H9 (cell line): Measurements from ENCODE around the gene ARHGEF16. TPM values are rescaled to one million over a fixed set of nuclear protein-coding genes. Genes with fewer than 3 reads are reported as not detected.

ENCODE experiments used
- DNase-seq: peaks from one replicate; pipeline ENCODE4 v3.0.0-alpha.2; 2017
- H2AFZ ChIP-seq: one replicate; pipeline ENCODE4 v1.6.1; 2013; ENCODE audit warnings: mild to moderate bottlenecking, low read length, control low read depth, moderate library complexity
- H2AK5ac ChIP-seq: 2 replicates; pipeline ENCODE4 v1.6.1; 2013; ENCODE audit warnings: low read length, control low read depth, mixed read lengths; ENCODE audit not compliant: insufficient read length
- H2BK120ac ChIP-seq: one replicate; pipeline ENCODE4 v1.6.1; 2013; ENCODE audit warnings: low read depth, mild to moderate bottlenecking, low read length, control low read depth, inconsistent platforms; ENCODE audit not compliant: poor library complexity, severe bottlenecking
- H2BK12ac ChIP-seq: 2 replicates; pipeline ENCODE4 v1.6.1; 2013; ENCODE audit warnings: low read length, control low read depth, mixed read lengths, low read depth; ENCODE audit not compliant: insufficient read length
- H2BK15ac ChIP-seq: 2 replicates; pipeline ENCODE4 v1.6.1; 2013; ENCODE audit warnings: low read depth, low read length, control low read depth
- H2BK20ac ChIP-seq: one replicate; pipeline ENCODE4 v1.6.1; 2013; ENCODE audit warnings: low read depth, mild to moderate bottlenecking, low read length, control low read depth, inconsistent platforms; ENCODE audit not compliant: poor library complexity, severe bottlenecking
- H2BK5ac ChIP-seq: 2 replicates; pipeline ENCODE4 v1.6.1; 2013; ENCODE audit warnings: low read length, control low read depth, mixed read lengths; ENCODE audit not compliant: insufficient read length
- H3K14ac ChIP-seq: 2 replicates; pipeline ENCODE4 v1.6.1; 2013; ENCODE audit warnings: low read length, control low read depth; ENCODE audit not compliant: insufficient read depth
- H3K18ac ChIP-seq: 2 replicates; pipeline ENCODE4 v1.6.1; 2013; ENCODE audit warnings: low read depth, mild to moderate bottlenecking, mixed read lengths, low read length, control low read depth; ENCODE audit not compliant: insufficient read length
- H3K23ac ChIP-seq: 2 replicates; pipeline ENCODE4 v1.6.1; 2013; ENCODE audit warnings: low read length, control low read depth, mixed read lengths, low read depth; ENCODE audit not compliant: insufficient read length
- H3K23me2 ChIP-seq: 2 replicates; pipeline ENCODE4 v1.6.1; 2013; ENCODE audit warnings: low read depth, mild to moderate bottlenecking, mixed read lengths, low read length, control low read depth; ENCODE audit not compliant: insufficient read length, poor library complexity, severe bottlenecking
- H3K27ac ChIP-seq: 2 replicates; pipeline ENCODE4 v1.5.1; 2013; ENCODE audit warnings: low read length, control low read depth, mixed read lengths, low read depth; ENCODE audit not compliant: insufficient read length
- H3K27me3 ChIP-seq: 2 replicates; pipeline ENCODE4 v1.6.1; 2013; ENCODE audit warnings: low read length, control low read depth, inconsistent platforms; ENCODE audit not compliant: insufficient read depth
- H3K4ac ChIP-seq: 2 replicates; pipeline ENCODE4 v1.6.1; 2013; ENCODE audit warnings: low read depth, mild to moderate bottlenecking, control low read depth, inconsistent platforms, low read length, moderate library complexity
- H3K4me1 ChIP-seq: 2 replicates; pipeline ENCODE4 v1.6.1; 2013; ENCODE audit warnings: low read length, control low read depth, inconsistent platforms; ENCODE audit not compliant: insufficient read depth
- H3K4me2 ChIP-seq: 2 replicates; pipeline ENCODE4 v1.6.1; 2013; ENCODE audit warnings: low read length, control low read depth, mixed read lengths; ENCODE audit not compliant: insufficient read length, insufficient read depth
- H3K56ac ChIP-seq: 2 replicates; pipeline ENCODE4 v1.6.1; 2013; ENCODE audit warnings: low read depth, mild to moderate bottlenecking, mixed read lengths, low read length, control low read depth; ENCODE audit not compliant: insufficient read length
- H3K79me1 ChIP-seq: 2 replicates; pipeline ENCODE4 v1.6.1; 2013; ENCODE audit warnings: low read depth, mild to moderate bottlenecking, moderate library complexity, low read length, control low read depth, inconsistent platforms; ENCODE audit not compliant: insufficient read depth, poor library complexity, severe bottlenecking
- H3K79me2 ChIP-seq: 2 replicates; pipeline ENCODE4 v1.6.1; 2013; ENCODE audit warnings: low read length, control low read depth, inconsistent platforms; ENCODE audit not compliant: insufficient read depth
- H3K9ac ChIP-seq: 2 replicates; pipeline ENCODE4 v1.6.1; 2013; ENCODE audit warnings: low read length, control low read depth, mixed read lengths; ENCODE audit not compliant: insufficient read length; ENCODE audit errors: extremely low read depth
- H3K9me3 ChIP-seq: one replicate; pipeline ENCODE4 v1.6.1; 2013; ENCODE audit warnings: low read depth, low read length, inconsistent platforms; ENCODE audit not compliant: control insufficient read depth
- H3T11ph ChIP-seq: one replicate; pipeline ENCODE4 v1.6.1; 2013; ENCODE audit warnings: mild to moderate bottlenecking, low read length, control low read depth, inconsistent platforms
- H4K20me1 ChIP-seq: one replicate; pipeline ENCODE4 v1.6.1; 2013; ENCODE audit not compliant: control insufficient read depth, insufficient read length, insufficient read depth
- H4K5ac ChIP-seq: 2 replicates; pipeline ENCODE4 v1.6.1; 2013; ENCODE audit warnings: low read depth, mild to moderate bottlenecking, mixed read lengths, low read length, control low read depth; ENCODE audit not compliant: insufficient read length
- H4K8ac ChIP-seq: replicated peaks from 2 replicates; pipeline ENCODE4 v1.6.1; 2013; ENCODE audit warnings: low read length, control low read depth, mixed read lengths, low read depth; ENCODE audit not compliant: insufficient read length
- H4K91ac ChIP-seq: 2 replicates; pipeline ENCODE4 v1.6.1; 2013; ENCODE audit warnings: low read depth, mild to moderate bottlenecking, moderate library complexity, mixed read lengths, low read length, control low read depth; ENCODE audit not compliant: insufficient read length
- H3K27ac Mint-ChIP-seq, 3 experiments: 2 replicates in 2 of 3; 3 replicates in 1 of 3; pipeline ENCODE4 v1.8.0; 2020 to 2021; ENCODE audit warnings: mixed read lengths in 3 of 3, mild to moderate bottlenecking in 1 of 3, moderate library complexity in 1 of 3
- H3K27me3 Mint-ChIP-seq: 2 replicates; pipeline ENCODE4 v1.8.0; 2021; ENCODE audit warnings: low read depth, mild to moderate bottlenecking, moderate library complexity, mixed read lengths
- H3K36me3 Mint-ChIP-seq, 3 experiments: 2 replicates in 2 of 3; 3 replicates in 1 of 3; pipeline ENCODE4 v1.8.0; 2020 to 2021; ENCODE audit warnings: low read depth in 3 of 3, mixed read lengths in 3 of 3; ENCODE audit not compliant: insufficient read depth in 1 of 3
- H3K4me1 Mint-ChIP-seq, 2 experiments: 2 replicates each; pipeline ENCODE4 v1.8.0; 2020; ENCODE audit warnings: mixed read lengths in 2 of 2
- H3K4me3 Mint-ChIP-seq, 2 experiments: 2 replicates in 1 of 2; 3 replicates in 1 of 2; pipeline ENCODE4 v1.8.0; 2020 to 2021; ENCODE audit warnings: mild to moderate bottlenecking in 2 of 2, mixed read lengths in 2 of 2, moderate library complexity in 1 of 2
- H3K9me3 Mint-ChIP-seq, 2 experiments: 2 replicates in 1 of 2; 3 replicates in 1 of 2; pipeline ENCODE4 v1.8.0; 2020; ENCODE audit warnings: mild to moderate bottlenecking in 2 of 2, mixed read lengths in 2 of 2, moderate library complexity in 1 of 2
- CTCF ChIP-seq: fragments of 200-600 bp; sonication (generic); conservative IDR thresholded peaks from 3 replicates; pipeline ENCODE4 v1.8.0; 2021; ENCODE audit warnings: antibody characterized with exemption, mild to moderate bottlenecking
- WGBS: extraction: QIAGEN DNeasy Blood & Tissue Kit; methylation state at CpG from one replicate; pipeline ENCODE4 v1.1.7; 2013; ENCODE audit warnings: missing lambda C conversion rate, low lambda C conversion rate, mixed read lengths; ENCODE audit not compliant: insufficient read length; ENCODE audit errors: extremely low coverage; 5-methylcytosine and 5-hydroxymethylcytosine counted together
- total RNA-seq: library from RNA; stranded (reverse); gene quantifications from 2 replicates; pipeline ENCODE4 v1.2.1, GENCODE V29; 2021

The ARHGEF16 gene
- total RNA-seq, 1 experiment from 2014 or later = 48.5 TPM

DNA sequence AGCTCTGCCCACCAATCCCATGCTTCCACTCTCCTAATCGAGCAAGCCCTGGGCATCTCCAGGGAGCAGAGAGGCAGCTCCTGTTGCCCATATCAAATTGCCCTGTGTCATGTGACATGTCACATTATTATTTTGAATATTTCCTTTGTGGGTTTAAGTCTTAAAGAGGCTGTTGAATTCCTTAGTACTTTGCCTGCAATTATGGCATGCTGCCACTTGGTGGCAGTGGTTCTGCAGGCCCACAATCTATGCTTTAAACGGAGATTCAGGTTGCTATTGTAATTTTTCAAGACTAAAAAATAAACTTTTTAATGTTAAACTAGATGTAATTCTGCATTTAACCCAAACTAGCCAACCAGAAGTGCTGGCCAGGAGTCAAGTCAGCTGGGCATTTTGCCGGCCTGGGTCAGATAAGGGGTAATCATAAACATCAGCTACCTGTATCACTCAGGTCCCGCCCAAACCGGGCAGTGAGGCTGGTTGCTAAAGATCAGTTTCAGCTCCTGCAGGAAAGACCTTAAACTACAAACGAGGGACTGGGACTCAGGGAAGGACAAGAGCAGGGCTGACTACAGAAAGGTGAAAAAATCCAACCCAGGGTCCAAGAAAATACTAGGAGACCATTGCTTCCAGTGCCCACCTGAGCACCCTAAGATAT is 37.3 kb upstream of the ARHGEF16 start:
- Histone ChIP-seq H3K9me3 (peaks cover 7% of the 10 kb centered on the region), H3K18ac (no peak overlapping the region), H4K5ac (no peak overlapping the region), H3K9ac (no peak overlapping the region), H2AFZ (no peak overlapping the region), H2BK15ac (no peak overlapping the region), H3K79me2 (no peaks in the 10 kb centered on the region), H3K4me1 (no peaks in the 10 kb centered on the region), H3K14ac (no peak overlapping the region), H3K27me3 (no peaks in the 10 kb centered on the region), H3K27ac (no peak overlapping the region), H3K4ac (no peak overlapping the region), H3K79me1 (no peaks in the 10 kb centered on the region), H3K23me2 (no peaks in the 10 kb centered on the region), H3K56ac (no peak overlapping the region), H3K23ac (no peak overlapping the region), H2AK5ac (no peak overlapping the region), H4K91ac (no peak overlapping the region), H2BK5ac (no peak overlapping the region), H4K20me1 (no peaks in the 10 kb centered on the region), H3T11ph (no peak overlapping the region), H2BK12ac (no peak overlapping the region), H2BK120ac (no peak overlapping the region), H3K4me2 (no peak overlapping the region), H2BK20ac (no peak overlapping the region), H4K8ac (no peak overlapping the region)
- Mint-ChIP-seq H3K36me3 (peaks cover 0 to 9% (median 4%) of the 10 kb centered on the region in 3 experiments; a peak in 4 of 7 replicates), H3K4me1 (no peaks in the 10 kb centered on the region; a peak in 1 of 4 replicates), H3K27ac (no peak overlapping the region), H3K4me3 (no peak overlapping the region), H3K9me3 (peaks cover 10 to 12% of the 10 kb centered on the region in 2 experiments), H3K27me3 (peaks cover 4% of the 10 kb centered on the region)
- no CpG with 5 or more reads among the region's 6 CpGs for WGBS
- peak; percentile 83 for TF ChIP-seq CTCF
- no peak for DNase-seq
